ENCODE results near the gene ANKS1B. TPM values are rescaled to one million over a fixed set of nuclear protein-coding genes. Genes with fewer than 3 reads are reported as not detected.

ANKS1B gene
- total RNA-seq, 1 experiment from 2014 or later: 0.61 TPM

DNA sequence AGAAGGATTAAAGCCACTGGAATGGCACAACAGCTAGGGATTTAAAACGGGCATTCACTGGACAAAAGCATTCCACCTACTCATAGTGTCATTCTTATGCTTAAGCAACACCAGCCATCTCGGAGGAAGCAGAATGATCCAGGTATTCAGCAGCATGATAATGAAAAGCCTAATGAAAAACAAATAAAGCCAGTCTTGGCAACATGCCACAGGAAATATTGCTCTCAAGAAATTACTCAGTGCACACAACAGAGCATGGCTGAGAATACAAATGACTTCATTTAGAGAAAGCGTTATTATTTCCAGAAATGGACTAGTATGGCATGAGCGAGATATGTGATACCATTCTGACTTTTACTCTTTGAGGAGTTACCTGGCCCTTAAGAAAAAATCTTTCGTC is 897.5 kb downstream of the ANKS1B start:
- intact Hi-C loops (cut with micrococcal nuclease; ENCODE audit: unreplicated experiment): no loop called here
- DNase-seq: no peak
- Mint-ChIP-seq H3K4me3 (ENCODE audit: unreplicated experiment) (no peak overlapping the region), H3K4me1 (ENCODE audit: low read depth, unreplicated experiment) (no peaks in the 10 kb centered on the region), H3K36me3 (ENCODE audit: insufficient read depth, unreplicated experiment) (no peaks in the 10 kb centered on the region), H3K27ac (ENCODE audit: unreplicated experiment) (no peak overlapping the region), H3K9me3 (ENCODE audit: unreplicated experiment) (no peaks in the 10 kb centered on the region), H3K27me3 (ENCODE audit: insufficient read depth, unreplicated experiment) (peaks cover 19% of the 10 kb centered on the region)
- Histone ChIP-seq H3K9me3 (no peaks in the 10 kb centered on the region), H3K27me3 (replicated peaks; ENCODE audit: control insufficient read depth, insufficient read depth, low read length) (no peaks in the 10 kb centered on the region), H3K4me3 (ENCODE audit: low read depth, low read length) (no peak overlapping the region), H3K4me1 (no peaks in the 10 kb centered on the region), H3K36me3 (ENCODE audit: control insufficient read depth, insufficient read depth, low read length) (no peaks in the 10 kb centered on the region)
- TF ChIP-seq, protein P1, sequence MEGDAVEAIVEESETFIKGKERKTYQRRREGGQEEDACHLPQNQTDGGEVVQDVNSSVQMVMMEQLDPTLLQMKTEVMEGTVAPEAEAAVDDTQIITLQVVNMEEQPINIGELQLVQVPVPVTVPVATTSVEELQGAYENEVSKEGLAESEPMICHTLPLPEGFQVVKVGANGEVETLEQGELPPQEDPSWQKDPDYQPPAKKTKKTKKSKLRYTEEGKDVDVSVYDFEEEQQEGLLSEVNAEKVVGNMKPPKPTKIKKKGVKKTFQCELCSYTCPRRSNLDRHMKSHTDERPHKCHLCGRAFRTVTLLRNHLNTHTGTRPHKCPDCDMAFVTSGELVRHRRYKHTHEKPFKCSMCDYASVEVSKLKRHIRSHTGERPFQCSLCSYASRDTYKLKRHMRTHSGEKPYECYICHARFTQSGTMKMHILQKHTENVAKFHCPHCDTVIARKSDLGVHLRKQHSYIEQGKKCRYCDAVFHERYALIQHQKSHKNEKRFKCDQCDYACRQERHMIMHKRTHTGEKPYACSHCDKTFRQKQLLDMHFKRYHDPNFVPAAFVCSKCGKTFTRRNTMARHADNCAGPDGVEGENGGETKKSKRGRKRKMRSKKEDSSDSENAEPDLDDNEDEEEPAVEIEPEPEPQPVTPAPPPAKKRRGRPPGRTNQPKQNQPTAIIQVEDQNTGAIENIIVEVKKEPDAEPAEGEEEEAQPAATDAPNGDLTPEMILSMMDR (IDR thresholded peaks at IDR 0.05; ENCODE audit: insufficient read depth in 1 of 2, low read depth in 1 of 2, low read length in 1 of 2, severe bottlenecking in 1 of 2, unreplicated experiment in 1 of 2): no peak
- BruUV-seq (replicated peaks): no TSS peak
- POLR2A ChIA-PET: no interaction called here
- CTCF ChIA-PET: no interaction called here

DNA sequence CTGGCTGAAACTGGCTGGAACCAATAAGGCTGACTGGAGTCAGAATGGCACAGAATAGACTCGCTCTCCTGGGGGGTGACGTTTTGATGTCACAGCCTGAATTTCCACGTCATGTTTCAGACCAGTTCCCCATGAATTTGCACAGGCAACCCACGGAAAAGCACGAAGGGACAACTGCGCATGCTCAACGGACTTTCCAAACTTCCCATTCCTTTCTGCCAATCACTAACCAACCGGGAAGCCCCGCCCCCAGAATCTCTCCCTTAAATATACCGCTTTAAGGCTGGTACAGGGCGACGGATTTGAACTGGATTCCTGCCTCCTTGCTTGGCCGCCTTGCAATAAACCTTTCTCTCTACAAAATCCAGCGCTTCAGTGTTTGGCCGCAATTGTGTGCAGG is 904.9 kb downstream of the ANKS1B start:
- H3K4me1 ChIP-seq: no peaks in the 10 kb centered on the region
- ChIA-PET POLR2A (no interaction called here), CTCF (no interaction called here)
- Mint-ChIP-seq H3K27ac (ENCODE audit: unreplicated experiment) (no peak overlapping the region), H3K36me3 (ENCODE audit: insufficient read depth, unreplicated experiment) (no peaks in the 10 kb centered on the region), H3K27me3 (ENCODE audit: insufficient read depth, unreplicated experiment) (peaks cover 20% of the 10 kb centered on the region), H3K4me3 (ENCODE audit: unreplicated experiment) (no peak overlapping the region), H3K4me1 (ENCODE audit: low read depth, unreplicated experiment) (no peaks in the 10 kb centered on the region), H3K9me3 (ENCODE audit: unreplicated experiment) (no peaks in the 10 kb centered on the region)
- intact Hi-C loops (cut with micrococcal nuclease; ENCODE audit: unreplicated experiment): no loop called here
- no peaks in the 10 kb centered on the region for H3K36me3 ChIP-seq (ENCODE audit: control insufficient read depth, insufficient read depth, low read length)
- no peaks in the 10 kb centered on the region for H3K9me3 ChIP-seq
- no TSS peak for BruUV-seq (replicated peaks)
- TF ChIP-seq, protein P1 (IDR thresholded peaks at IDR 0.05; ENCODE audit: insufficient read depth in 1 of 2, low read depth in 1 of 2, low read length in 1 of 2, severe bottlenecking in 1 of 2, unreplicated experiment in 1 of 2): no peak
- no peaks in the 10 kb centered on the region; the same call in 1 of the 2 replicates for H3K27me3 ChIP-seq (replicated peaks; ENCODE audit: control insufficient read depth, insufficient read depth, low read length)
- DNase-seq: no peak
- no peak overlapping the region for H3K4me3 ChIP-seq (ENCODE audit: low read depth, low read length)

DNA sequence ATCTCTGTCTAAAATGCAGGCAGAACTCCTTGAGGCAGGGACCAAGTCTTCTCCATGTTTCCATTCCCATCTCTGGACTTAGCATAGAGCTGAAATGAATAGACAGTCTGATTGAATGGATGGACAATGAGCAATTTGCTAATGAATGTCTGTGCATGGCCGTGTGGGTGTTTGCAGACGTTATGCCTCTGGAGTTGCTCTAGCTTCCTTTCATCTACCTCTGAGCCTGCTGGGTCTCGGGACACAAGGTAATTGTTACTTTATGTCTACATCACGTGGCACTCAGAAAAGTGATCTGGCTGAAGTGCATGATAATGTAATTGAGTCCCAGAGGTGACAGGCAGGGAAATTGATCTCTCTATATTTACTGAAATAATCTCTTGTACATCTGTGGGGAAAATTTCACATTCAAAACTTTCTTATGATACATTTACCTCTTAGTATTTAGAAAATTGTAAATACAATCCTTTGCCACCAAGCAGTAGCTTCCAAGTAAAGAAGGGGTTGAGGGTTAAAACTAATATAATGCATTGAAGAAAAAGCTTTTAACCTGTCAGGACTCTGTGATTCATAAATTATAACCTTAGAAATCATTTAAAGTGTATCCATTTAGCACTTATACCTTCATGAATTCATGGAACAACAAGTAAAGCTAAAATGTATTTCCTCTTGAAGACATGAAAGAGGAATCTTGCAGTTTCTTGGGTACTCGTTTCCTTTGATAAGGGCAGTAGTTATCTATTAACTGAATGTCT is 915.6 kb downstream of the ANKS1B start:
- no peak overlapping the region for H3K27ac Mint-ChIP-seq (ENCODE audit: unreplicated experiment)
- H3K4me3 Mint-ChIP-seq (ENCODE audit: unreplicated experiment): no peak overlapping the region
- CTCF ChIA-PET: no interaction called here
- no peak overlapping the region for H3K4me3 ChIP-seq (ENCODE audit: low read depth, low read length)
- DNase-seq: no peak
- no peaks in the 10 kb centered on the region for H3K36me3 Mint-ChIP-seq (ENCODE audit: insufficient read depth, unreplicated experiment)
- no TSS peak for BruUV-seq (replicated peaks)
- no peaks in the 10 kb centered on the region for H3K4me1 Mint-ChIP-seq (ENCODE audit: low read depth, unreplicated experiment)
- H3K36me3 ChIP-seq (ENCODE audit: control insufficient read depth, insufficient read depth, low read length): no peaks in the 10 kb centered on the region
- TF ChIP-seq, protein P1 (IDR thresholded peaks at IDR 0.05; ENCODE audit: insufficient read depth in 1 of 2, low read depth in 1 of 2, low read length in 1 of 2, severe bottlenecking in 1 of 2, unreplicated experiment in 1 of 2): no peak
- peaks cover 4% of the 10 kb centered on the region for H3K27me3 Mint-ChIP-seq (ENCODE audit: insufficient read depth, unreplicated experiment)
- intact Hi-C loops (cut with micrococcal nuclease; ENCODE audit: unreplicated experiment): no loop called here
- H3K4me1 ChIP-seq: no peaks in the 10 kb centered on the region
- H3K9me3 Mint-ChIP-seq (ENCODE audit: unreplicated experiment): no peaks in the 10 kb centered on the region
- H3K9me3 ChIP-seq: no peaks in the 10 kb centered on the region
- H3K27me3 ChIP-seq (replicated peaks; ENCODE audit: control insufficient read depth, insufficient read depth, low read length): no peaks in the 10 kb centered on the region; the same call in 1 of the 2 replicates
- POLR2A ChIA-PET: no interaction called here

Measured in Caco-2 (cell line).